ENCODE measurements around the gene SYTL1. TPM values are rescaled to one million over a fixed set of nuclear protein-coding genes. Genes with fewer than 3 reads are reported as not detected.

The SYTL1 gene
- total and polyA plus RNA-seq, 9 of the 15 experiments (the other 6 are each of a cell fraction or from before 2014, with no cell fraction given): 0.04 to 9.3 (median 1.7) TPM

DNA sequence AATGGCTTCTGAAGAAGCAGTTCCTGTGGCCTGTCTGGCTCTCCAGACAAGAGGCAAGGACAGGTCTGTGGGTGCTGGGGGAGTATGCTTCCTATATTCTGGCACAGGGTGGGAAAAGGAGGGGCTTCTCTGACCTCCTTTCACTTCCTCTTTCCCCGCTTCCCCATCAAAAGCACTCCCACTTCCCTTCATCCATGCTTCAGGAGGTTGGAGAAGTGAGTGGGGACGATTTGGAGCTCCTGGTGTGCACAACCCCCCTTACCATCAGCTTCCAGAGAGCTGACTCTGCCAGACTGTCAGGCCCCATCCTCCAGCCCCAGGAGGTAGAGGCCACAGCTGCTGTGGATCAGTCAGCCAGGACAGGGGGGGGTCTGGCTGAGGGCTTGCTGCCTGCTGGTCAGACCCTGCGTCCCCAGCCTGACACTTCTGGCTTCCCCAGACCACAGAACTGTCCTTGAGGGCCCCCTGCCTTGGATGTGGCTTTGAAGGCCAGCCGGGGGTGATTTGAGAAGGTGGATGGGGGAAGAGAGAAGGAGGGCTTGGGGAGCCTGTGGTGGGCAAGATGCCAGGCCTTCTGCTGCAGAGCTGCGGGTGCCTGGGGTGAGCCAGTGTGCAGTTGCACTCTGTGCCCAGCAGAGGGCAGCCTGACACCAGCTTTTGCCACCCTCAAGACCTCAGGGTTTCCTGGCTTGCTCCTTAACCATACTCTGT is 41.3 kb upstream of the SYTL1 start (continued):
- TF ChIP-seq MAFF (IDR thresholded peaks at IDR 0.05; ENCODE audit: low read length) (no peak), NEUROD1 (IDR thresholded peaks at IDR 0.05; ENCODE audit: borderline replicate concordance, low read depth, low read length, partially characterized antibody) (no peak), ZNF263 (CRISPR knock-in tag; IDR thresholded peaks at IDR 0.05; ENCODE audit: borderline replicate concordance) (no peak), MBD2 (IDR thresholded peaks at IDR 0.05; ENCODE audit: borderline replicate concordance, low read depth) (no peak), ERF (CRISPR knock-in tag; IDR thresholded peaks at IDR 0.05) (no peak), SP2 (IDR thresholded peaks at IDR 0.05; ENCODE audit: extremely low read depth, low read depth, low read length, poor library complexity, severe bottlenecking) (no peak), ZNF589 (CRISPR knock-in tag; IDR thresholded peaks at IDR 0.05; ENCODE audit: low read depth) (no peak), SETDB1 (IDR thresholded peaks at IDR 0.05; ENCODE audit: low read length) (no peak), RBM25 (IDR thresholded peaks at IDR 0.05; ENCODE audit: low read depth, low read length, severe bottlenecking) (no peak), CCNT2 (IDR thresholded peaks at IDR 0.05; ENCODE audit: borderline replicate concordance, extremely low read depth, insufficient read length, low read depth, low read length) (no peak), TAF7 (tag; IDR thresholded peaks at IDR 0.05) (no peak), STAT6 (CRISPR knock-in tag; IDR thresholded peaks at IDR 0.05) (no peak), POLR2B (IDR thresholded peaks at IDR 0.05; ENCODE audit: low read depth, partially characterized antibody) (no peak), DMBX1 (CRISPR knock-in tag; IDR thresholded peaks at IDR 0.05; ENCODE audit: borderline replicate concordance) (no peak), ZNF699 (CRISPR knock-in tag; IDR thresholded peaks at IDR 0.05; ENCODE audit: insufficient replicate concordance) (no peak), RNF2 (IDR thresholded peaks at IDR 0.05) (no peak), ZNF224 (CRISPR knock-in tag; IDR thresholded peaks at IDR 0.05) (no peak), TRIM28 (IDR thresholded peaks at IDR 0.05) (no peak), ASH1L (IDR thresholded peaks at IDR 0.05; ENCODE audit: borderline replicate concordance, low read depth, partially characterized antibody) (no peak), BRD4 (IDR thresholded peaks at IDR 0.05) (no peak), POLR2AphosphoS2 (IDR thresholded peaks at IDR 0.05; ENCODE audit: low read length) (no peak), TSC22D4 (tag; IDR thresholded peaks at IDR 0.05) (no peak)
- TF ChIP-seq, protein P1, sequence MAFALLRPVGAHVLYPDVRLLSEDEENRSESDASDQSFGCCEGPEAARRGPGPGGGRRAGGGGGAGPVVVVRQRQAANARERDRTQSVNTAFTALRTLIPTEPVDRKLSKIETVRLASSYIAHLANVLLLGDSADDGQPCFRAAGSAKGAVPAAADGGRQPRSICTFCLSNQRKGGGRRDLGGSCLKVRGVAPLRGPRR (CRISPR knock-in tag; IDR thresholded peaks at IDR 0.05): no peak
- TF ChIP-seq, protein P2, sequence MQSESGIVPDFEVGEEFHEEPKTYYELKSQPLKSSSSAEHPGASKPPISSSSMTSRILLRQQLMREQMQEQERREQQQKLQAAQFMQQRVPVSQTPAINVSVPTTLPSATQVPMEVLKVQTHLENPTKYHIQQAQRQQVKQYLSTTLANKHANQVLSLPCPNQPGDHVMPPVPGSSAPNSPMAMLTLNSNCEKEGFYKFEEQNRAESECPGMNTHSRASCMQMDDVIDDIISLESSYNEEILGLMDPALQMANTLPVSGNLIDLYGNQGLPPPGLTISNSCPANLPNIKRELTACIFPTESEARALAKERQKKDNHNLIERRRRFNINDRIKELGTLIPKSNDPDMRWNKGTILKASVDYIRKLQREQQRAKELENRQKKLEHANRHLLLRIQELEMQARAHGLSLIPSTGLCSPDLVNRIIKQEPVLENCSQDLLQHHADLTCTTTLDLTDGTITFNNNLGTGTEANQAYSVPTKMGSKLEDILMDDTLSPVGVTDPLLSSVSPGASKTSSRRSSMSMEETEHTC (IDR thresholded peaks at IDR 0.05): no peak
- TF ChIP-seq, protein P3, sequence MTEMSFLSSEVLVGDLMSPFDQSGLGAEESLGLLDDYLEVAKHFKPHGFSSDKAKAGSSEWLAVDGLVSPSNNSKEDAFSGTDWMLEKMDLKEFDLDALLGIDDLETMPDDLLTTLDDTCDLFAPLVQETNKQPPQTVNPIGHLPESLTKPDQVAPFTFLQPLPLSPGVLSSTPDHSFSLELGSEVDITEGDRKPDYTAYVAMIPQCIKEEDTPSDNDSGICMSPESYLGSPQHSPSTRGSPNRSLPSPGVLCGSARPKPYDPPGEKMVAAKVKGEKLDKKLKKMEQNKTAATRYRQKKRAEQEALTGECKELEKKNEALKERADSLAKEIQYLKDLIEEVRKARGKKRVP (CRISPR knock-in tag; IDR thresholded peaks at IDR 0.05): no peak

Data from K562 (cell line).